Measurements from ENCODE around the gene MUC3A.

DNA sequence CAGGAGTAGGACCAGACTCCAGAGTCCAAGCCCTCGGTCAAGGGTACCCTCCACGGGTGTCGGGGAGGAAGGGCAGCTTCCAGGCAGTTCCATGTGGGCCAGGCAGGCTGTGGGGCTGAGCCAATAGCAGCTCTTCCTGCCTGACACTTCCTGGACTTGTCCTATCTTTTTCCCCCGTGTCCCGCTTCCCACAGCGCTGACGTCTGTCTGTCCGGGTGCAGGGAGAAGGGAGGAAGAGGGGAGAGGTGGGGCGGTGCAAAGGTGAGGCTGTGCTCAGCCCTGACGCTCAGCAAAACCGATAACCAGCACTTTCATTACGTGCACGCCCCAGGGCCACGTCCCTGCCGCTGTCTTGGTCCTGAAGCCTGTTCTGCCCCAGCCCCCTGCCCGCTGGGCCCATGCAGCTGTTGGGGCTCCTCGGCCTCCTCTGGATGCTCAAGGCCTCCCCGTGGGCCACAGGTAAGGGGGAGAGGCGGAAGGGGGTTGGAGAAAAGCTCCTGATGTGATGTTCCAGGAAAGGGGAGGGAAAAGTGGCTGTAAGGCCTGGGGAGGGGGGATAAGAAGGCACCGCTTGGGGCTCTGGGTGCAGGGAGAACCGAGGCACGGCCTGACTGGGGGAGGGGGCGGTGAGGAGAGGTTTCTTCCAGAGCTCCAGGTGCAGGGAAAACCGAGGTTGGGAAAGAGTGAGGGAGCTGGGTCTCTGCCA is at the start of gene MUC3A:
- TF ChIP-seq, protein P1, sequence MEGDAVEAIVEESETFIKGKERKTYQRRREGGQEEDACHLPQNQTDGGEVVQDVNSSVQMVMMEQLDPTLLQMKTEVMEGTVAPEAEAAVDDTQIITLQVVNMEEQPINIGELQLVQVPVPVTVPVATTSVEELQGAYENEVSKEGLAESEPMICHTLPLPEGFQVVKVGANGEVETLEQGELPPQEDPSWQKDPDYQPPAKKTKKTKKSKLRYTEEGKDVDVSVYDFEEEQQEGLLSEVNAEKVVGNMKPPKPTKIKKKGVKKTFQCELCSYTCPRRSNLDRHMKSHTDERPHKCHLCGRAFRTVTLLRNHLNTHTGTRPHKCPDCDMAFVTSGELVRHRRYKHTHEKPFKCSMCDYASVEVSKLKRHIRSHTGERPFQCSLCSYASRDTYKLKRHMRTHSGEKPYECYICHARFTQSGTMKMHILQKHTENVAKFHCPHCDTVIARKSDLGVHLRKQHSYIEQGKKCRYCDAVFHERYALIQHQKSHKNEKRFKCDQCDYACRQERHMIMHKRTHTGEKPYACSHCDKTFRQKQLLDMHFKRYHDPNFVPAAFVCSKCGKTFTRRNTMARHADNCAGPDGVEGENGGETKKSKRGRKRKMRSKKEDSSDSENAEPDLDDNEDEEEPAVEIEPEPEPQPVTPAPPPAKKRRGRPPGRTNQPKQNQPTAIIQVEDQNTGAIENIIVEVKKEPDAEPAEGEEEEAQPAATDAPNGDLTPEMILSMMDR (IDR thresholded peaks at IDR 0.05; ENCODE audit: low read depth, low read length) = no peak
- TF ChIP-seq POLR2A (IDR thresholded peaks at IDR 0.05; ENCODE audit: extremely low read depth, insufficient read length) = no peak
- TF ChIP-seq MYC (IDR thresholded peaks at IDR 0.05; ENCODE audit: low read depth, low read length) = no peak
- TF ChIP-seq, protein P2, sequence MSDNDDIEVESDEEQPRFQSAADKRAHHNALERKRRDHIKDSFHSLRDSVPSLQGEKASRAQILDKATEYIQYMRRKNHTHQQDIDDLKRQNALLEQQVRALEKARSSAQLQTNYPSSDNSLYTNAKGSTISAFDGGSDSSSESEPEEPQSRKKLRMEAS (IDR thresholded peaks at IDR 0.05; ENCODE audit: low read depth, low read length) = no peak

Measured in NB4 (cell line).